Endothelial cell of umbilical vein (primary cell): ENCODE results near the gene TTL.

Experiments
- EZH2 ChIP-seq: IDR thresholded peaks from 2 replicates; pipeline ENCODE4 v1.6.1; 2012; ENCODE audit warnings: borderline replicate concordance, low read depth, mild to moderate bottlenecking, moderate library complexity, low read length, inconsistent platforms; ENCODE audit not compliant: severe bottlenecking
- FOS ChIP-seq: IDR thresholded peaks from 2 replicates; pipeline ENCODE4 v1.6.1; 2011; ENCODE audit warnings: mild to moderate bottlenecking, low read length, moderate library complexity, borderline replicate concordance; ENCODE audit not compliant: insufficient read depth
- GATA2 ChIP-seq: IDR thresholded peaks from 2 replicates; pipeline ENCODE4 v1.7.0; 2011; ENCODE audit warnings: low read depth, mild to moderate bottlenecking, moderate library complexity, mixed read lengths, low read length; ENCODE audit not compliant: insufficient read length, insufficient read depth
- JUN ChIP-seq: IDR thresholded peaks from 2 replicates; pipeline ENCODE4 v1.6.1; 2011; ENCODE audit warnings: borderline replicate concordance, low read depth; ENCODE audit not compliant: insufficient read length, insufficient read depth
- MAX ChIP-seq: IDR thresholded peaks from 2 replicates; pipeline ENCODE4 v1.6.1; 2011; ENCODE audit not compliant: insufficient read depth, insufficient read length
- MYC ChIP-seq: IDR thresholded peaks from one replicate; pipeline ENCODE4 v1.6.1; 2011; ENCODE audit warnings: mild to moderate bottlenecking, low read depth, low read length
- POLR2A ChIP-seq: IDR thresholded peaks from 2 replicates; pipeline ENCODE4 v1.6.1; 2012; ENCODE audit warnings: low read depth, mild to moderate bottlenecking, control low read depth, low read length
- POLR2AphosphoS5 ChIP-seq: IDR thresholded peaks from 2 replicates; pipeline ENCODE4 v1.6.1; 2012; ENCODE audit warnings: low read depth, mild to moderate bottlenecking, control low read depth, low read length, moderate library complexity; ENCODE audit not compliant: insufficient read depth
- TF ChIP-seq, protein P1 (sequence below), 2 donors: IDR thresholded peaks; 1 replicate in 1 of 2; 2 replicates in 1 of 2; pipeline ENCODE4 v1.5.1; 2011; ENCODE audit warnings: low read length in 2 of 2, mild to moderate bottlenecking in 2 of 2, moderate library complexity in 2 of 2, control low read depth in 1 of 2, inconsistent platforms in 1 of 2, low read depth in 1 of 2; ENCODE audit not compliant: insufficient read depth in 1 of 2; ENCODE audit errors: extremely low read depth in 1 of 2

- TF ChIP-seq, protein P1, sequence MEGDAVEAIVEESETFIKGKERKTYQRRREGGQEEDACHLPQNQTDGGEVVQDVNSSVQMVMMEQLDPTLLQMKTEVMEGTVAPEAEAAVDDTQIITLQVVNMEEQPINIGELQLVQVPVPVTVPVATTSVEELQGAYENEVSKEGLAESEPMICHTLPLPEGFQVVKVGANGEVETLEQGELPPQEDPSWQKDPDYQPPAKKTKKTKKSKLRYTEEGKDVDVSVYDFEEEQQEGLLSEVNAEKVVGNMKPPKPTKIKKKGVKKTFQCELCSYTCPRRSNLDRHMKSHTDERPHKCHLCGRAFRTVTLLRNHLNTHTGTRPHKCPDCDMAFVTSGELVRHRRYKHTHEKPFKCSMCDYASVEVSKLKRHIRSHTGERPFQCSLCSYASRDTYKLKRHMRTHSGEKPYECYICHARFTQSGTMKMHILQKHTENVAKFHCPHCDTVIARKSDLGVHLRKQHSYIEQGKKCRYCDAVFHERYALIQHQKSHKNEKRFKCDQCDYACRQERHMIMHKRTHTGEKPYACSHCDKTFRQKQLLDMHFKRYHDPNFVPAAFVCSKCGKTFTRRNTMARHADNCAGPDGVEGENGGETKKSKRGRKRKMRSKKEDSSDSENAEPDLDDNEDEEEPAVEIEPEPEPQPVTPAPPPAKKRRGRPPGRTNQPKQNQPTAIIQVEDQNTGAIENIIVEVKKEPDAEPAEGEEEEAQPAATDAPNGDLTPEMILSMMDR (IDR thresholded peaks at IDR 0.05; ENCODE audit: extremely low read depth in 1 of 2, insufficient read depth in 1 of 2, low read depth in 1 of 2, low read length in 2 of 2), result no peak
- TF ChIP-seq POLR2A (no peak), GATA2 (no peak), POLR2AphosphoS5 (no peak), EZH2 (no peak), MYC (no peak), MAX (no peak), JUN (no peak), FOS (no peak)
Measured at GRCh38 chr2:112539306-112539705, 57.4 kb downstream of the TTL start.
